GM19099 (cell line): Measurements from ENCODE around the gene GALR3.

Source experiments
- POLR2A ChIP-seq: IDR thresholded peaks from 3 replicates; pipeline ENCODE4 v1.6.1; 2011; ENCODE audit warnings: low read depth; ENCODE audit not compliant: insufficient read length; ENCODE audit errors: extremely low read depth

Gene GALR3

GRCh38 chr22:37812869-37813678 lies 10.1 kb upstream of the GALR3 start:
- no peak for TF ChIP-seq POLR2A

- TF ChIP-seq POLR2A: no peak
Observed at GRCh38 chr22:37815593-37815992, 7.6 kb upstream of the GALR3 start.

GRCh38 chr22:37816543-37817180 lies 6.5 kb upstream of the GALR3 start:
- no peak for TF ChIP-seq POLR2A

- no peak for TF ChIP-seq POLR2A
Observed at GRCh38 chr22:37817705-37818408, 5.3 kb upstream of the GALR3 start.

- TF ChIP-seq POLR2A: no peak
Observed at GRCh38 chr22:37818409-37819104, 4.6 kb upstream of the GALR3 start.

- TF ChIP-seq POLR2A: no peak
Observed at GRCh38 chr22:37819105-37819433, 4.1 kb upstream of the GALR3 start.

GRCh38 chr22:37820350-37820749 lies 2.8 kb upstream of the GALR3 start:
- no peak for TF ChIP-seq POLR2A

- TF ChIP-seq POLR2A: no peak
Observed at GRCh38 chr22:37822079-37822833, 926 bp upstream of the GALR3 start.

- no peak for TF ChIP-seq POLR2A
Observed at GRCh38 chr22:37824674-37825641, 1.8 kb downstream of the GALR3 start.

- no peak for TF ChIP-seq POLR2A
Observed at GRCh38 chr22:37827056-37827455, 3.9 kb downstream of the GALR3 start.

GRCh38 chr22:37830093-37830842 lies 7.1 kb downstream of the GALR3 start:
- TF ChIP-seq POLR2A: no peak

- no peak for TF ChIP-seq POLR2A
Observed at GRCh38 chr22:37831472-37831871, 8.3 kb downstream of the GALR3 start.

- TF ChIP-seq POLR2A: no peak
Observed at GRCh38 chr22:37832022-37832857, 9.1 kb downstream of the GALR3 start.
